OCI-LY7 (cell line): ENCODE data around the gene CCT8L2. TPM values are rescaled to one million over a fixed set of nuclear protein-coding genes. Genes with fewer than 3 reads are reported as not detected.
"Not testable (repeated sequence)": the region's sequence is repeated elsewhere in the genome, so short reads cannot be mapped to it uniquely, and the experiment has no call there.

Experiments
- BruUV-seq: library from RNA; stranded (reverse); fragments of 400-500 nt; replicated peaks from 2 replicates; lab custom pipeline; 2021; lab: Mats Ljungman, UMichigan
- CTCF ChIA-PET: fragments of 300-600 bp; sonication (Branson Sonifier 250); formaldehyde crosslinking; loops from one replicate; lab custom pipeline; 2022; ENCODE audit warnings: antibody characterized with exemption; ENCODE audit not compliant: unreplicated experiment; lab: Charles Lee
- POLR2A ChIA-PET: fragments of 300-600 bp; sonication (Branson Sonifier 250); formaldehyde crosslinking; loops from one replicate; lab custom pipeline; 2022; ENCODE audit warnings: antibody characterized with exemption; lab: Charles Lee
- DNase-seq: peaks from one replicate; pipeline ENCODE4 v3.0.0-alpha.2; 2015; ENCODE audit warnings: low spot score
- H2AFZ ChIP-seq: fragments of 200-600 bp; sonication (generic), shearing (Covaris generic); 2 replicates; pipeline ENCODE4 v1.6.1; 2014; ENCODE audit warnings: mild to moderate bottlenecking, antibody characterized with exemption, low read length, moderate library complexity
- H3K27ac ChIP-seq: fragments of 200-600 bp; sonication (generic); 2 replicates; pipeline ENCODE4 v1.5.1; 2014; ENCODE audit warnings: mixed run types, low read depth, mild to moderate bottlenecking, moderate library complexity, low read length, inconsistent platforms; ENCODE audit not compliant: poor library complexity, severe bottlenecking
- H3K36me3 ChIP-seq: fragments of 200-600 bp; sonication (generic); 2 replicates; pipeline ENCODE4 v1.6.1; 2014; ENCODE audit warnings: mild to moderate bottlenecking, antibody characterized with exemption, low read length, moderate library complexity, mixed read lengths; ENCODE audit not compliant: insufficient read depth
- H3K4me1 ChIP-seq: fragments of 200-600 bp; sonication (generic); 2 replicates; pipeline ENCODE4 v1.5.1; 2014; ENCODE audit warnings: mild to moderate bottlenecking, low read length; ENCODE audit not compliant: insufficient read depth, poor library complexity, severe bottlenecking
- H3K4me2 ChIP-seq: fragments of 200-600 bp; sonication (generic); 2 replicates; pipeline ENCODE4 v1.6.1; 2014; ENCODE audit warnings: mild to moderate bottlenecking, low read length
- H3K4me3 ChIP-seq: fragments of 200-600 bp; sonication (generic); 2 replicates; pipeline ENCODE4 v1.5.1; 2014; ENCODE audit warnings: mild to moderate bottlenecking, low read depth, low read length; ENCODE audit not compliant: poor library complexity, severe bottlenecking
- H3K79me2 ChIP-seq: fragments of 200-600 bp; sonication (generic); 2 replicates; pipeline ENCODE4 v1.6.1; 2016; ENCODE audit warnings: low read depth, mild to moderate bottlenecking, low read length, moderate library complexity, mixed read lengths; ENCODE audit not compliant: insufficient read depth
- H3K9me2 ChIP-seq: fragments of 200-600 bp; sonication (generic); 2 replicates; pipeline ENCODE4 v1.6.1; 2016; ENCODE audit warnings: mild to moderate bottlenecking, low read length, mixed read lengths; ENCODE audit not compliant: insufficient read depth
- H3K9me3 ChIP-seq: fragments of 200-600 bp; sonication (generic); 2 replicates; pipeline ENCODE4 v1.6.1; 2014; ENCODE audit warnings: mild to moderate bottlenecking, mixed run types, low read length, mixed read lengths
- H4K20me1 ChIP-seq: fragments of 200-600 bp; sonication (generic); 2 replicates; pipeline ENCODE4 v1.6.1; 2014; ENCODE audit warnings: mild to moderate bottlenecking, antibody characterized with exemption, low read length, moderate library complexity, mixed read lengths; ENCODE audit not compliant: insufficient read depth
- intact Hi-C: fragments of 100-400 bp; cut with micrococcal nuclease; formaldehyde crosslinking; loops from one replicate; pipeline ENCODE4 v1.10.0; 2022; ENCODE audit not compliant: unreplicated experiment
- total RNA-seq, 2 experiments: library from RNA; depleted of rRNA in 1 of 2; stranded (reverse); fragments of >200 nt in 1 of 2; shearing (Covaris generic) in 1 of 2; gene quantifications; 2 replicates each; pipeline ENCODE4 v1.2.3, GENCODE V29; 2014 to 2022

The CCT8L2 gene
- total RNA-seq, 2 experiments from 2014 or later = not detected

GRCh38 chr22:16566421-16567151 is 26.0 kb downstream of the CCT8L2 start:
- H3K9me2 ChIP-seq, BruUV-seq, intact Hi-C loops: not testable (repeated sequence)

GRCh38 chr22:16565585-16566420 is 26.8 kb downstream of the CCT8L2 start:
- H3K36me3 ChIP-seq, DNase-seq, H3K27ac ChIP-seq, H4K20me1 ChIP-seq, CTCF ChIA-PET, H2AFZ ChIP-seq, POLR2A ChIA-PET, intact Hi-C loops, H3K4me1 ChIP-seq, H3K4me2 ChIP-seq, H3K9me2 ChIP-seq, H3K4me3 ChIP-seq, H3K79me2 ChIP-seq, H3K9me3 ChIP-seq, BruUV-seq: not testable (repeated sequence)

More at GRCh38 chr22:16566421-16567151, 26.0 kb downstream of the CCT8L2 start:
- H3K4me2 ChIP-seq, H3K79me2 ChIP-seq, H3K27ac ChIP-seq, H3K4me3 ChIP-seq, DNase-seq, H2AFZ ChIP-seq, H4K20me1 ChIP-seq, POLR2A ChIA-PET, H3K36me3 ChIP-seq, H3K4me1 ChIP-seq, H3K9me3 ChIP-seq, CTCF ChIA-PET: not testable (repeated sequence)

- CTCF ChIA-PET, DNase-seq, H3K36me3 ChIP-seq, H3K79me2 ChIP-seq, H3K9me2 ChIP-seq, H3K4me2 ChIP-seq, H3K27ac ChIP-seq, H2AFZ ChIP-seq, intact Hi-C loops, POLR2A ChIA-PET, BruUV-seq, H4K20me1 ChIP-seq, H3K4me3 ChIP-seq, H3K4me1 ChIP-seq, H3K9me3 ChIP-seq: not testable (repeated sequence)
Measured at GRCh38 chr22:16564837-16565584, 27.6 kb downstream of the CCT8L2 start.
